Right lobe of liver (tissue), 4 donors: ENCODE data around the gene SPON1.

ENCODE experiments used
- CTCF ChIP-seq, 4 donors: fragments of 200-600 bp in 3 of 4; fragments of 450-650 bp in 1 of 4; IDR thresholded peaks; one replicate each; pipeline versions ENCODE4 v1.5.1 to v1.8.0; 2016 to 2022; ENCODE audit warnings: antibody characterized with exemption in 4 of 4, mild to moderate bottlenecking in 2 of 4
- POLR2A ChIP-seq: fragments of 450-650 bp; IDR thresholded peaks from one replicate; pipeline ENCODE4 v1.6.1; 2017; ENCODE audit warnings: antibody characterized with exemption, mild to moderate bottlenecking
- donor health status: DM: no; HTN: no; CAD: no.
- donor health status: DM: no; HTN: no; CAD: no.
- donor health status: DM: no; HTN: yes; CAD: no.

- no peak for TF ChIP-seq CTCF (IDR thresholded peaks at IDR 0.05)
- TF ChIP-seq POLR2A: no peak
Observed at GRCh38 chr11:13952668-13953067, 9.9 kb upstream of the SPON1 start.
